ENCODE data around the gene PRDX1. TPM values are rescaled to one million over a fixed set of nuclear protein-coding genes. Genes with fewer than 3 reads are reported as not detected.

Gene PRDX1
- total RNA-seq, 1 experiment from 2014 or later: 967 TPM

DNA sequence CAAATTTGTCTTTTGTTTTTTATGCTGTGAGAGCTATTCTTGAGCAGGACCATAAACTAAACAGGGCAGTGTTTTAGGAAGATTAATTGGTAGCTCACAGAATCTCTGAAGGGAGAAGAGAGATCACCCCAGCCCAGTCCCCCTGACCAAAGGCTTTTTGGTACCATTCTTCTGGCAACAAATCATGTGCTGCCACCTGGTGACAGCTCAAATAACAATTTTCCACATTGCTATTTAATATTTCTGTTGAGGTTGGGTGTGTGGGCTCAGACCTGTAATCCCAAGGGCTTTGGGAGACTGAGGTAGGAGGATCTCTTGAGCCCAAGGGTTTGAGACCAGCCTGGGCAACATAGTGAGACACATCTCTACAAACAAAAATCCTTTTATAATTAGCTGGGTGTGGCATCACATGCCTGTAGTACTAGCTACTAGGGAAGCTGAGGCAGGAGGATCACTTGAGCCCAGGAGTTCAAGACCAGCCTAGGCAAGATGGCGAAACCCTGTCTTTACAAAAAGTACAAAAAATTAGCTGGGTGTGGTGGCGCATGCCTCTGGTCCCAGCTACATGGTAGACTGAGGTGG lies 28.5 kb downstream of the PRDX1 start:
- Histone ChIP-seq H3K9ac (ENCODE audit: low read length) (no peak overlapping the region), H3F3A (ENCODE audit: low read length, unreplicated experiment) (no peaks in the 10 kb centered on the region), H3K27ac (ENCODE audit: low read length) (no peak overlapping the region), H4K20me1 (ENCODE audit: low read length) (no peaks in the 10 kb centered on the region), H3K9me2 (replicated peaks; ENCODE audit: low read length) (no peaks in the 10 kb centered on the region), H3K36me3 (ENCODE audit: low read depth, low read length) (no peaks in the 10 kb centered on the region), H2AFZ (ENCODE audit: low read length) (no peak overlapping the region), H3K4me3 (ENCODE audit: low read length) (no peak overlapping the region), H3K9me3 (ENCODE audit: low read length) (no peaks in the 10 kb centered on the region), H3K4me1 (ENCODE audit: insufficient read depth, low read length) (peaks cover 11% of the 10 kb centered on the region), H3K27me3 (ENCODE audit: low read length) (no peaks in the 10 kb centered on the region), H3K4me2 (ENCODE audit: low read length) (no peak overlapping the region), H3K79me2 (ENCODE audit: low read length) (no peaks in the 10 kb centered on the region)
- ChIA-PET CTCF (interaction anchor here (0.6 to 2.7 kb wide), 3 partner anchors 133 to 190 kb away, joined by 4 to 13 read pairs (median 13); no protein-coding TSS in a partner anchor), POLR2A (ENCODE audit: unreplicated experiment) (interaction anchor here (0.5 to 0.7 kb wide), 2 partner anchors 133 to 190 kb away, joined by 3 to 5 read pairs; no protein-coding TSS in a partner anchor)
- no peak for ATAC-seq
- DNase-seq: peak; percentile 77
- BruUV-seq (replicated peaks): no TSS peak
- intact Hi-C loops (cut with micrococcal nuclease): loop anchor here (1.0 to 5.0 kb wide), 2 partner anchors 133 to 151 kb away; partner anchors contain the start of genes MUTYH and TOE1
- no peak for TF ChIP-seq EZH2phosphoT487 (IDR thresholded peaks at IDR 0.05; ENCODE audit: borderline replicate concordance, low read length)
- peak; percentile 76 for TF ChIP-seq CTCF (conservative IDR thresholded peaks at IDR 0.05; ENCODE audit: low read depth, low read length)
- no peak for TF ChIP-seq EZH2 (IDR thresholded peaks at IDR 0.05; ENCODE audit: low read length, unreplicated experiment)

DNA sequence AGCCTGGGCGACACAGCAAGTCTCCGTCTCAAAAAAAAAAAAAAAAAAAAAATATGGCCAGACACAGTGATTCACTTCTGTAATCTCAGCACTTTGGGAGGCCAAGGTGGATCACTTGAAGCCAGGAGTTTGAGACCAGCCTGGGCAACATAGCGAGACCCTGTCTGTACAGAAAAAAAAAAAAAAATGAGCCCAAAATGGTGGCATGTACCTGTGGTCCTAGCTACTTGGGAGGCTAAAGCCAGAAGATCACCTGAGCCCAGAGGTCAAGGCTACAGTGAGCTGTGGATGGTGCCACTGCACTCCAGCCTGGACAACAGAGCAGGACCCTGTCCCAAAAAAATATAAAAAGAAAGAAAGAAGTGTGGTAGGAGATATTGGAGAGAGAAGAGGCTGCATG lies 29.0 kb downstream of the PRDX1 start:
- DNase-seq (no peak), ATAC-seq (no peak)
- intact Hi-C loops (cut with micrococcal nuclease): loop anchor here (1.0 to 5.0 kb wide), 2 partner anchors 132 to 150 kb away; partner anchors contain the start of genes MUTYH and TOE1
- H3K27ac ChIP-seq (ENCODE audit: low read length): no peak overlapping the region
- H3K4me1 ChIP-seq (ENCODE audit: insufficient read depth, low read length): peaks cover 11% of the 10 kb centered on the region
- no peaks in the 10 kb centered on the region for H4K20me1 ChIP-seq (ENCODE audit: low read length)
- no peaks in the 10 kb centered on the region for H3K9me3 ChIP-seq (ENCODE audit: low read length)
- TF ChIP-seq CTCF (conservative IDR thresholded peaks at IDR 0.05; ENCODE audit: low read depth, low read length) (no peak), EZH2phosphoT487 (IDR thresholded peaks at IDR 0.05; ENCODE audit: borderline replicate concordance, low read length) (no peak), EZH2 (IDR thresholded peaks at IDR 0.05; ENCODE audit: low read length, unreplicated experiment) (no peak)
- no peaks in the 10 kb centered on the region for H3K9me2 ChIP-seq (replicated peaks; ENCODE audit: low read length)
- H3F3A ChIP-seq (ENCODE audit: low read length, unreplicated experiment): no peaks in the 10 kb centered on the region
- H3K36me3 ChIP-seq (ENCODE audit: low read depth, low read length): no peaks in the 10 kb centered on the region
- H2AFZ ChIP-seq (ENCODE audit: low read length): no peak overlapping the region
- H3K4me3 ChIP-seq (ENCODE audit: low read length): no peak overlapping the region
- H3K27me3 ChIP-seq (ENCODE audit: low read length): no peaks in the 10 kb centered on the region
- no peaks in the 10 kb centered on the region for H3K79me2 ChIP-seq (ENCODE audit: low read length)
- ChIA-PET CTCF (interaction anchor here (1.6 to 2.7 kb wide), 2 partner anchors 133 to 189 kb away, joined by 13 read pairs; no protein-coding TSS in a partner anchor), POLR2A (ENCODE audit: unreplicated experiment) (interaction anchor here (0.5 to 0.7 kb wide), 2 partner anchors 132 to 189 kb away, joined by 3 to 5 read pairs; no protein-coding TSS in a partner anchor)
- H3K4me2 ChIP-seq (ENCODE audit: low read length): no peak overlapping the region
- no TSS peak for BruUV-seq (replicated peaks)
- no peak overlapping the region for H3K9ac ChIP-seq (ENCODE audit: low read length)
